Neural cell (in vitro differentiated cells): ENCODE data around the gene CFL1.

Experiments used
- EP300 ChIP-seq: fragments of 450-650 bp; conservative IDR thresholded peaks from 2 replicates; pipeline ENCODE4 v1.6.1; 2014; ENCODE audit warnings: antibody characterized with exemption, mild to moderate bottlenecking, moderate library complexity; ENCODE audit not compliant: poor library complexity, severe bottlenecking
- EZH2 ChIP-seq: fragments of 200-600, 300-800 bp; shearing (Covaris generic), sonication (generic); IDR thresholded peaks from 2 replicates; pipeline ENCODE4 v1.6.1; 2014; ENCODE audit warnings: antibody characterized with exemption, low read length, borderline replicate concordance, mild to moderate bottlenecking; ENCODE audit not compliant: insufficient read depth, poor library complexity, severe bottlenecking
- POLR2AphosphoS5 ChIP-seq: IDR thresholded peaks from 2 replicates; pipeline ENCODE4 v1.6.1; 2012
- RAD21 ChIP-seq: fragments of 450-650 bp; conservative IDR thresholded peaks from 2 replicates; pipeline ENCODE4 v1.6.1; 2014; ENCODE audit warnings: antibody characterized with exemption, mild to moderate bottlenecking, moderate library complexity
- TAF1 ChIP-seq: IDR thresholded peaks from 2 replicates; pipeline ENCODE4 v1.6.1; 2012; ENCODE audit warnings: low read depth
- TF ChIP-seq, protein P1 (sequence below): fragments of 450-650 bp; IDR thresholded peaks from 2 replicates; pipeline ENCODE4 v1.5.1; 2014; ENCODE audit warnings: antibody characterized with exemption, mild to moderate bottlenecking, moderate library complexity; ENCODE audit not compliant: poor library complexity, severe bottlenecking

DNA sequence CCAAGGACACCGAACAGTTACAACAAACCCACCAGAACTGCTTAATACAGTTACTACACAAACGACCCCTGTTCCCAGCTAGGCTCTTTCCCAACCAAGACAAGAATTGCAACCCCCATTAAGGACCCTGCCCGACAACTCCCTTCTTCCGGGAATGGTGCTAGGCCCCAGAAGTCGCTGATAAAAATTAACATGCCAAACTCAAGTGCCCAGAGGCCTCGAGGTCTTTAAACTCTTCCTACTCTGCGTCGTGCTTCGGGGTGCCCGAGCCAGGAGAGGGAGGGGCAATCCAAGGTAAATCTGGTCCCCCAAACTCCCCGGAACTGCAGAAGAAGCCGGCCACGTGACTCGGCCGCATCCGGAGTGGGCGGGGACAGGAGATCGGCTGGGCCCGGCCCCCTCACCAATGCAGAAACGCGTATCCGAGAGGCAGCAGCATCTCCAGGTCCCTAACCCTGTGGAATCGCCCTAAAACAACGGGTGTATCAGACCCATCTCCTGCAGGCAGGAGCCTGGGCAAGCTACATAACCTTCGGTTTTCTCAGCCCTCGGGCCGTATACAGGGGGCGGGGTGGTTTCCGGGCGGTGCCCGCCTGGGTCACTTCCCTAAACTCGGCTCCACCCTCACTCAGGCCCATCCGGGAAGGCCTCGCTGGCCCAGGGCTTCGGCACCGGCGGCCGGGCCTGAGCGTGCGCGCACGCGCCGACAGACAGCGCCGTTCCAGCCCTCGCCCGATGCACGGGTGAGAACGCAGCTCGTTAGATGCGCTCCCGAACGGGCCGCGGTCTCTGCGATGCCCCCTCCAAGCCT lies 1.1 kb downstream of the CFL1 start:
- no peak for TF ChIP-seq TAF1
- TF ChIP-seq, protein P1, sequence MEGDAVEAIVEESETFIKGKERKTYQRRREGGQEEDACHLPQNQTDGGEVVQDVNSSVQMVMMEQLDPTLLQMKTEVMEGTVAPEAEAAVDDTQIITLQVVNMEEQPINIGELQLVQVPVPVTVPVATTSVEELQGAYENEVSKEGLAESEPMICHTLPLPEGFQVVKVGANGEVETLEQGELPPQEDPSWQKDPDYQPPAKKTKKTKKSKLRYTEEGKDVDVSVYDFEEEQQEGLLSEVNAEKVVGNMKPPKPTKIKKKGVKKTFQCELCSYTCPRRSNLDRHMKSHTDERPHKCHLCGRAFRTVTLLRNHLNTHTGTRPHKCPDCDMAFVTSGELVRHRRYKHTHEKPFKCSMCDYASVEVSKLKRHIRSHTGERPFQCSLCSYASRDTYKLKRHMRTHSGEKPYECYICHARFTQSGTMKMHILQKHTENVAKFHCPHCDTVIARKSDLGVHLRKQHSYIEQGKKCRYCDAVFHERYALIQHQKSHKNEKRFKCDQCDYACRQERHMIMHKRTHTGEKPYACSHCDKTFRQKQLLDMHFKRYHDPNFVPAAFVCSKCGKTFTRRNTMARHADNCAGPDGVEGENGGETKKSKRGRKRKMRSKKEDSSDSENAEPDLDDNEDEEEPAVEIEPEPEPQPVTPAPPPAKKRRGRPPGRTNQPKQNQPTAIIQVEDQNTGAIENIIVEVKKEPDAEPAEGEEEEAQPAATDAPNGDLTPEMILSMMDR, result no peak
- no peak for TF ChIP-seq EZH2
- no peak for TF ChIP-seq POLR2AphosphoS5
- TF ChIP-seq EP300, result no peak
- TF ChIP-seq RAD21, result no peak
